ENCODE data around the gene DTX2. TPM values are rescaled to one million over a fixed set of nuclear protein-coding genes. Genes with fewer than 3 reads are reported as not detected.
A peak's percentile ranks its signal among the peaks of the same experiment; 100 is the strongest.
"Not testable (repeated sequence)": the region's sequence is repeated elsewhere in the genome, so short reads cannot be mapped to it uniquely, and the experiment has no call there.

The DTX2 gene
- total RNA-seq (10 to 100 TPM; 18.5 to 55.3 TPM), polyA plus RNA-seq (10 to 100 TPM; 39.5 to 44.2 TPM)
- long read RNA-seq, donor 1, partial matches to known transcripts = 0 of 1 reads
- long read RNA-seq, donor 1, other reads (novel, unspliced or antisense) = 0 of 1 reads
- long read RNA-seq, donor 2, partial matches to known transcripts = 0 of 2 reads
- long read RNA-seq, donor 2, other reads (novel, unspliced or antisense) = 0 of 2 reads
- long read RNA-seq, donor 3, partial matches to known transcripts = 0 of 4 reads
- long read RNA-seq, donor 3, other reads (novel, unspliced or antisense) = 0 of 4 reads
- long read RNA-seq, donor 4, partial matches to known transcripts = 0 of 1 reads
- long read RNA-seq, donor 4, other reads (novel, unspliced or antisense) = 0 of 1 reads
- long read RNA-seq, donor 5, partial matches to known transcripts = 6 of 7 reads
- long read RNA-seq, donor 5, other reads (novel, unspliced or antisense) = 0 of 7 reads

DNA sequence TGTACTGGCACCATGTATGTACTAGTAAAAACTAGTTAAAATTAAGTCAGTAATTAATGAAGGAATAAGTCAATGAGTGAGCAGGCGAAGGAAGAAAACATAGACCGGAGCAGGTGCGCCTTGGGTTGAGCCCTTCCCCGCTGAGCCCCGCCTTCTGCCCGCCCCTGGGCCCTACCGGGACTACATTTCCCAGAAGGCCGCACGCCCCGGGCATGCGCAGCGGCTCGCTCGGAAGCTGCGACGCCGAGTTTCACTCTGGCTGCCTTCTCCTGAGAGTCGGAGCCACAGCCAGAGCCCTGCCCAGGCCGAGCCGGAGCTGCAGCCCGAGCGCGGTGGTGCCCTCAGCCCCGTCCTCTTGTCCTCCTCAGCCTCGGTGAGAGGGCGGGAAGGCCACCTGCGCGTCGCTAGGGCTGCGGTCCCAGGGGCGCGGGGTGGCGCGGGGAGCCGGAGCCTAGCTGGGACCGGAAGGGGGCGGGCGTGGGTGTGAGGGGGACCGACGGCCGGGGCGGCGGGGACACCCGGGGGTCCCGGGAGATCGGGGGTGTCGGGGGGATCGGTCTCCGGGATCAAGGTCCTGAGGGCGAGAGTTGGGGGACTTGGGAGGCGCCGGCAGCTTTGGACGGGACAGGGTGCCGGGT lies at the start of gene DTX2:
Gene DTX2 (plus strand): TSS at position 246 of the 638 bp plus-strand sequence. CDS start 18,801 bp downstream, outside the sequence.
- not testable (repeated sequence) for H3K9ac ChIP-seq (ENCODE audit: insufficient read depth in 1 of 2, low read length in 2 of 2); H3K4me1 ChIP-seq (ENCODE audit: control insufficient read depth in 5 of 5, insufficient read depth in 5 of 5, low read length in 5 of 5); H3K9me3 ChIP-seq (ENCODE audit: control insufficient read depth in 4 of 4, insufficient read depth in 3 of 4, low read length in 3 of 4); H3K27me3 ChIP-seq (ENCODE audit: control insufficient read depth in 3 of 3, insufficient read depth in 3 of 3, low read length in 2 of 3); H3K36me3 ChIP-seq (ENCODE audit: control insufficient read depth in 4 of 4, insufficient read depth in 4 of 4, low read length in 4 of 4); DNase-seq
- Histone ChIP-seq H3K27ac (ENCODE audit: low read depth in 1 of 2, low read length in 1 of 2) (peak within 1 kb of the TSS in 1 of 2 donors; percentile 63), H3K4me3 (peak within 1 kb of the TSS; percentile 52)
- ATAC-seq (ENCODE audit: insufficient read depth, low FRiP score) = peak; percentile 97
- 0 to 1% methylated on average over 5 to 20 of the region's 54 CpGs for WGBS, 2 donors

DNA sequence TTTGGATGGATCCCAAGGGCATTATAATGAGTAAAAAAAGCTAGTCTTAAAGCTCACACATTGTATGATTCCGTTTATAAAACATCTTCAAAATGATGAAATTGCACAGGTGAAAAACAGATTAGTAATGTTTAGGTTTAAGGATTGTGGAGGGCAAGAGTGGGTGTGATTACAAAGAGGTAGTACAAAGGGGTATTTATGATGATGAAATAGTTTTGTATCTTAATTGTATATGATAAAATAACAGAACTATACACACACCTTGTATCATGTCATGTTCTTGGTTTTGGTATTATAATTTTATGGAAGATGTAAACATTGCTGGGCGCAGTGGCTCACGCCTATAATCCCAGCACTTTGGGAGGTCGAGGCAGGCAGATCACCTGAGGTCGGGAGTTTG lies 49.3 kb upstream of the DTX2 start:
- no peaks in the 10 kb centered on the region for H3K36me3 ChIP-seq (ENCODE audit: control insufficient read depth in 4 of 4, insufficient read depth in 4 of 4, low read length in 4 of 4)
- no peak for DNase-seq
- H3K4me3 ChIP-seq = no peak overlapping the region
- H3K4me1 ChIP-seq (ENCODE audit: control insufficient read depth in 5 of 5, insufficient read depth in 5 of 5, low read length in 5 of 5) = no peaks in the 10 kb centered on the region
- H3K9me3 ChIP-seq (ENCODE audit: control insufficient read depth in 4 of 4, insufficient read depth in 3 of 4, low read length in 3 of 4) = no peaks in the 10 kb centered on the region
- TF ChIP-seq, protein P1, sequence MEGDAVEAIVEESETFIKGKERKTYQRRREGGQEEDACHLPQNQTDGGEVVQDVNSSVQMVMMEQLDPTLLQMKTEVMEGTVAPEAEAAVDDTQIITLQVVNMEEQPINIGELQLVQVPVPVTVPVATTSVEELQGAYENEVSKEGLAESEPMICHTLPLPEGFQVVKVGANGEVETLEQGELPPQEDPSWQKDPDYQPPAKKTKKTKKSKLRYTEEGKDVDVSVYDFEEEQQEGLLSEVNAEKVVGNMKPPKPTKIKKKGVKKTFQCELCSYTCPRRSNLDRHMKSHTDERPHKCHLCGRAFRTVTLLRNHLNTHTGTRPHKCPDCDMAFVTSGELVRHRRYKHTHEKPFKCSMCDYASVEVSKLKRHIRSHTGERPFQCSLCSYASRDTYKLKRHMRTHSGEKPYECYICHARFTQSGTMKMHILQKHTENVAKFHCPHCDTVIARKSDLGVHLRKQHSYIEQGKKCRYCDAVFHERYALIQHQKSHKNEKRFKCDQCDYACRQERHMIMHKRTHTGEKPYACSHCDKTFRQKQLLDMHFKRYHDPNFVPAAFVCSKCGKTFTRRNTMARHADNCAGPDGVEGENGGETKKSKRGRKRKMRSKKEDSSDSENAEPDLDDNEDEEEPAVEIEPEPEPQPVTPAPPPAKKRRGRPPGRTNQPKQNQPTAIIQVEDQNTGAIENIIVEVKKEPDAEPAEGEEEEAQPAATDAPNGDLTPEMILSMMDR (IDR thresholded peaks at IDR 0.05; ENCODE audit: control extremely low read depth, extremely low read depth) = no peak
- ATAC-seq (ENCODE audit: insufficient read depth, low FRiP score) = no peak
- WGBS, 2 donors = 85 to 88% methylated on average over 5 of the region's 5 CpGs
- H3K9ac ChIP-seq (ENCODE audit: insufficient read depth in 1 of 2, low read length in 2 of 2) = no peak overlapping the region
- H3K27ac ChIP-seq (ENCODE audit: low read depth in 1 of 2, low read length in 1 of 2) = no peak overlapping the region
- no peaks in the 10 kb centered on the region for H3K27me3 ChIP-seq (ENCODE audit: control insufficient read depth in 3 of 3, insufficient read depth in 3 of 3, low read length in 2 of 3)

DNA sequence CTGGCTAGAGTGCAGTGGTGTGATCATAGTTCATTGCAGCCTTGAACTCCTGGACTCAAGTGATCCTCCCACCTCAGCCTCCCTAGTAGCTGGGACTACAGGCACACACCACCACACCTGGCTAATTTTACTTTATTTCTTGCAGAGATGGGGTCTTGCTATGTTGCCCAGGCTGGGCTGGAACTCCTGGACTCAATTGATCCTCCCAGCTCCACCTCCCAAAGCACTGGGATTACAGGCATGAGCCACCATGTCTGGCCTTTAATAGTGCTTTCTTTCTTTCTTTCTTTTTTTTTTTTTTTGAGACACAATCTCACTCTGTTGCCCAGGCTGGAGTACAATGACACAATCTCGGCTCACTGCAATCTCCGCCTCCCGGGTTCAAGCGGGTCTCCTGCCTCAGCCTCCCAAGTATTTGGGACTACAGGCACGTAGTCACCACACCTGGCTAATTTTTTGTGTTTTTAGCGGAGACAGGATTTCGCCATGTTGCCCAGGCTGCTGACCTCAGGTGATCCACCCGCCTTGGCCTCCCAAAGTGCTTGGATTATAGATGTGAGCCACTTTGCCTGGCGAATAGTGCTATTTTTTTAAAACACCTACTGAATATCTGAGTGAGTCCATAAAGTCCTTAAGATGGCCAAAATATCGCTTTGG lies 43.7 kb upstream of the DTX2 start:
- not testable (repeated sequence) for H3K4me1 ChIP-seq (ENCODE audit: control insufficient read depth in 5 of 5, insufficient read depth in 5 of 5, low read length in 5 of 5); H3K9ac ChIP-seq (ENCODE audit: insufficient read depth in 1 of 2, low read length in 2 of 2); H3K27ac ChIP-seq (ENCODE audit: low read depth in 1 of 2, low read length in 1 of 2); ATAC-seq (ENCODE audit: insufficient read depth, low FRiP score); H3K4me3 ChIP-seq; H3K27me3 ChIP-seq (ENCODE audit: control insufficient read depth in 3 of 3, insufficient read depth in 3 of 3, low read length in 2 of 3); DNase-seq; H3K9me3 ChIP-seq (ENCODE audit: control insufficient read depth in 4 of 4, insufficient read depth in 3 of 4, low read length in 3 of 4); H3K36me3 ChIP-seq (ENCODE audit: control insufficient read depth in 4 of 4, insufficient read depth in 4 of 4, low read length in 4 of 4)
- WGBS, 2 donors = 95% methylated on average over 10 of the region's 10 CpGs

DNA sequence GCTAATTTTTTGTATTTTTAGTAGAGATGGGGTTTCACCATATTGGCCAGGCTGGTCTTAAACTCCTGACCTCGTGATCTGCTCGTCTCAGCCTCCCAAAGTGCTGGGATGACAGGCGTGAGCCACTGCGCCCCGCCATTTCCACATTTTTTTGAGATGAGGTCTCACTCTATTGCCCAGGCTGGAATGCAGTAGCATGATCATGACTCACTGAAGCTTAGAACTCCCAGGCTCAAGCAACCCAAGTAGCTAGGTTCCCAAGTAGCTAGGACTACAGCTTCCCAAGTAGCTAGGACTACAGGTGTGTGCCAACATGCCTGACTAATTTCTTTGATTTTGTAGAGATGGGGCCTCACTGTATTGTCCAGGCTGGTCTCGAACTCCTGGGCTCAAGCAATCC lies 40.4 kb upstream of the DTX2 start:
- not testable (repeated sequence) for H3K36me3 ChIP-seq (ENCODE audit: control insufficient read depth in 4 of 4, insufficient read depth in 4 of 4, low read length in 4 of 4); H3K27ac ChIP-seq (ENCODE audit: low read depth in 1 of 2, low read length in 1 of 2); H3K9ac ChIP-seq (ENCODE audit: insufficient read depth in 1 of 2, low read length in 2 of 2); ATAC-seq (ENCODE audit: insufficient read depth, low FRiP score); H3K27me3 ChIP-seq (ENCODE audit: control insufficient read depth in 3 of 3, insufficient read depth in 3 of 3, low read length in 2 of 3); DNase-seq; H3K4me3 ChIP-seq; H3K9me3 ChIP-seq (ENCODE audit: control insufficient read depth in 4 of 4, insufficient read depth in 3 of 4, low read length in 3 of 4); H3K4me1 ChIP-seq (ENCODE audit: control insufficient read depth in 5 of 5, insufficient read depth in 5 of 5, low read length in 5 of 5)
- WGBS, 2 donors = 83 to 89% methylated on average over 6 of the region's 6 CpGs
